H1 (cell line): ENCODE measurements around the gene ARHGAP27. TPM values are rescaled to one million over a fixed set of nuclear protein-coding genes. Genes with fewer than 3 reads are reported as not detected.

ENCODE experiments used
- CTCF ChIA-PET: fragments of 300-600 bp; sonication (Branson Sonifier 250); formaldehyde crosslinking; loops from one replicate; lab custom pipeline; 2021; ENCODE audit not compliant: partially characterized antibody; lab: Charles Lee
- POLR2A ChIA-PET: fragments of 300-600 bp; sonication (Branson Sonifier 250); formaldehyde crosslinking; loops from one replicate; lab custom pipeline; 2021; ENCODE audit warnings: inconsistent platforms; ENCODE audit not compliant: partially characterized antibody; lab: Charles Lee
- DNase-seq, 2 experiments: peaks; one replicate each; pipeline versions ENCODE4 v3.0.0 to v3.0.0-alpha.2; 2010 to 2022; ENCODE audit warnings: low spot score in 2 of 2, low read depth in 1 of 2, mixed read lengths in 1 of 2
- FAIRE-seq: peaks from 2 replicates; lab custom pipeline; 2011; peaks lifted over from hg19 to GRCh38; lab: Jason Lieb, UNC
- H2AFZ ChIP-seq: 2 replicates; pipeline ENCODE4 v1.8.1; 2012; ENCODE audit warnings: low read length, inconsistent platforms
- H2AK5ac ChIP-seq: 2 replicates; pipeline ENCODE4 v1.6.1; 2013; ENCODE audit warnings: low read depth, low read length
- H2BK120ac ChIP-seq: replicated peaks from 2 replicates; pipeline ENCODE3; 2013; ENCODE audit warnings: low read depth, low read length, inconsistent platforms
- H2BK12ac ChIP-seq: 2 replicates; pipeline ENCODE4 v1.6.1; 2013; ENCODE audit warnings: low read depth, low read length
- H2BK15ac ChIP-seq: 2 replicates; pipeline ENCODE4 v1.6.1; 2013; ENCODE audit warnings: low read length
- H2BK20ac ChIP-seq: 2 replicates; pipeline ENCODE4 v1.6.1; 2013; ENCODE audit warnings: low read length
- H2BK5ac ChIP-seq: 2 replicates; pipeline ENCODE4 v1.6.1; 2013; ENCODE audit warnings: low read depth, low read length
- H3K14ac ChIP-seq: 2 replicates; pipeline ENCODE4 v1.6.1; 2013; ENCODE audit warnings: inconsistent platforms; ENCODE audit not compliant: insufficient read length
- H3K18ac ChIP-seq: 2 replicates; pipeline ENCODE4 v1.6.1; 2013; ENCODE audit warnings: low read length; ENCODE audit errors: extremely low read depth
- H3K23ac ChIP-seq: 2 replicates; pipeline ENCODE4 v1.6.1; 2013; ENCODE audit warnings: inconsistent platforms; ENCODE audit not compliant: insufficient read length
- H3K23me2 ChIP-seq: 2 replicates; pipeline ENCODE4 v1.6.1; 2013; ENCODE audit warnings: low read depth, low read length
- H3K27ac ChIP-seq: 2 replicates; pipeline ENCODE4 v1.6.1; 2011; ENCODE audit warnings: low read depth, low read length, inconsistent platforms
- H3K27me3 ChIP-seq, 4 experiments: replicated peaks in 1 of 4; 1 replicate in 1 of 4; 2 replicates in 3 of 4; pipeline versions ENCODE4 v1.6.1 to v1.8.1; 2011 to 2013; ENCODE audit warnings: low read length in 3 of 4, mild to moderate bottlenecking in 3 of 4, inconsistent platforms in 2 of 4, mixed read lengths in 2 of 4, moderate library complexity in 1 of 4; ENCODE audit not compliant: control insufficient read depth in 3 of 4, insufficient read depth in 3 of 4; ENCODE audit errors: extremely low read depth in 1 of 4
- H3K36me3 ChIP-seq, 4 experiments: 2 replicates each; pipeline versions ENCODE4 v1.6.1 to v1.8.1; 2011 to 2013; ENCODE audit warnings: mild to moderate bottlenecking in 4 of 4, low read length in 3 of 4, moderate library complexity in 2 of 4, control low read depth in 1 of 4, inconsistent platforms in 1 of 4; ENCODE audit not compliant: insufficient read depth in 4 of 4, control insufficient read depth in 2 of 4
- H3K4ac ChIP-seq: replicated peaks from 2 replicates; pipeline ENCODE3; 2013; ENCODE audit warnings: low read length, low read depth, mixed read lengths, inconsistent platforms; ENCODE audit not compliant: insufficient read length
- H3K4me1 ChIP-seq, 4 experiments: replicated peaks in 1 of 4; 1 replicate in 1 of 4; 2 replicates in 3 of 4; pipeline versions ENCODE4 v1.6.1 to v1.8.1; 2011 to 2013; ENCODE audit warnings: low read length in 3 of 4, inconsistent platforms in 2 of 4, mixed read lengths in 1 of 4; ENCODE audit not compliant: insufficient read depth in 4 of 4, control insufficient read depth in 3 of 4
- H3K4me2 ChIP-seq, 2 experiments: 2 replicates each; pipeline versions ENCODE4 v1.6.1 to v1.8.1; 2011 to 2013; ENCODE audit warnings: low read depth in 2 of 2, low read length in 2 of 2, control low read depth in 1 of 2, inconsistent platforms in 1 of 2, mild to moderate bottlenecking in 1 of 2; ENCODE audit not compliant: insufficient read depth in 1 of 2
- H3K4me3 ChIP-seq, 4 experiments: fragments of 200-600, 300-600 bp in 1 of 4; sonication (generic), shearing (Covaris generic), sonication (Bioruptor Twin) in 1 of 4; 2 replicates each; pipeline versions ENCODE4 v1.5.1 to v1.8.1; 2011 to 2016; ENCODE audit warnings: low read length in 4 of 4, low read depth in 3 of 4, control low read depth in 2 of 4, inconsistent platforms in 2 of 4, mild to moderate bottlenecking in 2 of 4, mixed read lengths in 1 of 4, moderate library complexity in 1 of 4; ENCODE audit not compliant: insufficient read depth in 2 of 4; ENCODE audit errors: extremely low read depth in 1 of 4
- H3K56ac ChIP-seq: replicated peaks from 2 replicates; pipeline ENCODE3; 2013; ENCODE audit warnings: low read depth, mild to moderate bottlenecking, mixed read lengths, low read length, inconsistent platforms; ENCODE audit not compliant: insufficient read length
- H3K79me1 ChIP-seq: 2 replicates; pipeline ENCODE4 v1.6.1; 2013; ENCODE audit warnings: low read depth, low read length, control low read depth
- H3K79me2 ChIP-seq, 2 experiments: 2 replicates each; pipeline versions ENCODE4 v1.6.1 to v1.8.1; 2012 to 2013; ENCODE audit warnings: low read length in 2 of 2, mild to moderate bottlenecking in 2 of 2, inconsistent platforms in 1 of 2; ENCODE audit not compliant: insufficient read depth in 2 of 2, control insufficient read depth in 1 of 2
- H3K9ac ChIP-seq, 4 experiments: replicated peaks in 1 of 4; 1 replicate in 1 of 4; 2 replicates in 3 of 4; pipeline versions ENCODE4 v1.6.1 to v1.8.1; 2011 to 2013; ENCODE audit warnings: low read depth in 3 of 4, low read length in 3 of 4, control low read depth in 2 of 4, mild to moderate bottlenecking in 2 of 4, moderate library complexity in 2 of 4, inconsistent platforms in 1 of 4; ENCODE audit errors: extremely low read depth in 1 of 4
- H3K9me3 ChIP-seq, 2 experiments: 2 replicates each; pipeline versions ENCODE4 v1.6.1 to v1.8.1; 2012 to 2013; ENCODE audit warnings: mild to moderate bottlenecking in 2 of 2, moderate library complexity in 2 of 2, control low read depth in 1 of 2, inconsistent platforms in 1 of 2, low read depth in 1 of 2, low read length in 1 of 2, mixed read lengths in 1 of 2; ENCODE audit not compliant: insufficient read depth in 2 of 2
- H4K20me1 ChIP-seq, 2 experiments: replicated peaks in 1 of 2; 2 replicates each; pipeline versions ENCODE3 to v1.8.1; 2011 to 2013; ENCODE audit warnings: inconsistent platforms in 2 of 2, low read length in 2 of 2, mild to moderate bottlenecking in 1 of 2; ENCODE audit not compliant: insufficient read depth in 2 of 2, control insufficient read depth in 1 of 2
- H4K5ac ChIP-seq: 2 replicates; pipeline ENCODE4 v1.6.1; 2013; ENCODE audit warnings: low read length, low read depth, mixed read lengths, inconsistent platforms; ENCODE audit not compliant: insufficient read length
- H4K8ac ChIP-seq: 2 replicates; pipeline ENCODE4 v1.8.0; 2013; ENCODE audit warnings: mild to moderate bottlenecking, moderate library complexity, low read length, inconsistent platforms; ENCODE audit not compliant: insufficient read depth; ENCODE audit errors: extremely low read depth
- H4K91ac ChIP-seq: replicated peaks from 2 replicates; pipeline ENCODE3; 2013; ENCODE audit warnings: low read length, mixed read lengths, inconsistent platforms; ENCODE audit not compliant: insufficient read length
- ASH2L ChIP-seq: fragments of 200-600, 300-600 bp; sonication (generic); IDR thresholded peaks from one replicate; pipeline ENCODE4 v1.7.1; 2017; ENCODE audit warnings: low read length
- EGR1 ChIP-seq: IDR thresholded peaks from 2 replicates; pipeline ENCODE4 v1.6.1; 2011; ENCODE audit warnings: low read depth, low read length, borderline replicate concordance
- HDAC2 ChIP-seq, 2 experiments: fragments of 300-600 bp in 1 of 2; sonication (generic) in 1 of 2; IDR thresholded peaks; 2 replicates each; pipeline ENCODE4 v1.6.1; 2011 to 2012; ENCODE audit warnings: low read depth in 2 of 2, low read length in 2 of 2, mild to moderate bottlenecking in 2 of 2, moderate library complexity in 2 of 2, borderline replicate concordance in 1 of 2, inconsistent platforms in 1 of 2
- JUND ChIP-seq: IDR thresholded peaks from 2 replicates; pipeline ENCODE4 v1.6.1; 2011; ENCODE audit warnings: mild to moderate bottlenecking, improper control_type of control experiment, low read length
- NANOG ChIP-seq: IDR thresholded peaks from 2 replicates; pipeline ENCODE4 v1.6.1; 2011; ENCODE audit warnings: low read length, low read depth, mild to moderate bottlenecking, inconsistent platforms; ENCODE audit not compliant: insufficient read depth, poor library complexity, severe bottlenecking
- RNF2 ChIP-seq: fragments of 200-900, 300-1000 bp; sonication (generic); IDR thresholded peaks from 2 replicates; pipeline ENCODE4 v1.7.1; 2016; ENCODE audit warnings: borderline replicate concordance, low read depth, mild to moderate bottlenecking, antibody characterized with exemption, low read length; ENCODE audit not compliant: poor library complexity, severe bottlenecking; ENCODE audit errors: missing control alignments
- RXRA ChIP-seq: IDR thresholded peaks from 2 replicates; pipeline ENCODE4 v1.6.1; 2011; ENCODE audit warnings: low read depth, mild to moderate bottlenecking, low read length, moderate library complexity; ENCODE audit not compliant: insufficient read depth
- SP2 ChIP-seq: IDR thresholded peaks from 2 replicates; pipeline ENCODE4 v1.6.1; 2012; ENCODE audit warnings: mild to moderate bottlenecking, low read length, inconsistent platforms
- SUZ12 ChIP-seq: fragments of 200-600 bp; sonication (generic); IDR thresholded peaks from 2 replicates; pipeline ENCODE4 v1.6.1; 2012; ENCODE audit warnings: mild to moderate bottlenecking, inconsistent platforms, low read length, moderate library complexity, mixed read lengths
- WGBS, 2 experiments: shearing (Covaris generic) in 1 of 2; methylation state at CpG; one replicate each; pipeline versions ENCODE4 v1.1.6 to v1.1.7; 2013 to 2015; ENCODE audit warnings: low lambda C conversion rate in 2 of 2, mixed read lengths in 2 of 2, inconsistent platforms in 1 of 2, low coverage in 1 of 2, missing lambda C conversion rate in 1 of 2; ENCODE audit not compliant: insufficient replicate concordance in 2 of 2, insufficient coverage in 1 of 2, insufficient read length in 1 of 2; ENCODE audit errors: extremely low coverage in 1 of 2, missing lambda C conversion rate in 1 of 2; 5-methylcytosine and 5-hydroxymethylcytosine counted together
- polyA plus RNA-seq, 7 experiments: library from polyadenylated mRNA; depleted of rRNA in 3 of 7; stranded (reverse) in 5 of 7; unstranded in 2 of 7; fragments of >200 nt in 5 of 7; fragments of 200-250 nt in 2 of 7; gene quantifications; 1 replicate in 5 of 7; 2 replicates in 1 of 7; 4 replicates in 1 of 7; pipeline versions ENCODE4 v1.2.1 to v1.2.3, GENCODE V29; 2011 to 2013; ENCODE audit warnings: missing spikeins in 2 of 7, mixed read lengths in 2 of 7
- total RNA-seq: library from RNA; stranded (reverse); fragmentation: NEBNext Ultra II Directional; extraction: Animal tissue kit (Norgen Biotek cat#: 25700); gene quantifications from 2 replicates; pipeline ENCODE4 v1.2.1, GENCODE V29; 2021
- TF ChIP-seq, protein P1 (sequence below), 3 experiments: IDR thresholded peaks; 1 replicate in 2 of 3; 2 replicates in 1 of 3; pipeline versions ENCODE4 v1.5.1 to v1.6.1; 2011; ENCODE audit warnings: low read length in 3 of 3, mild to moderate bottlenecking in 3 of 3, inconsistent platforms in 2 of 3, low read depth in 1 of 3, moderate library complexity in 1 of 3; ENCODE audit not compliant: insufficient read depth in 1 of 3; ENCODE audit errors: control extremely low read depth in 1 of 3

ARHGAP27 gene
- total and polyA plus RNA-seq, 2 of the 8 experiments (the other 6 are each of a cell fraction or from before 2014, with no cell fraction given): 11.6 to 13.1 TPM

DNA sequence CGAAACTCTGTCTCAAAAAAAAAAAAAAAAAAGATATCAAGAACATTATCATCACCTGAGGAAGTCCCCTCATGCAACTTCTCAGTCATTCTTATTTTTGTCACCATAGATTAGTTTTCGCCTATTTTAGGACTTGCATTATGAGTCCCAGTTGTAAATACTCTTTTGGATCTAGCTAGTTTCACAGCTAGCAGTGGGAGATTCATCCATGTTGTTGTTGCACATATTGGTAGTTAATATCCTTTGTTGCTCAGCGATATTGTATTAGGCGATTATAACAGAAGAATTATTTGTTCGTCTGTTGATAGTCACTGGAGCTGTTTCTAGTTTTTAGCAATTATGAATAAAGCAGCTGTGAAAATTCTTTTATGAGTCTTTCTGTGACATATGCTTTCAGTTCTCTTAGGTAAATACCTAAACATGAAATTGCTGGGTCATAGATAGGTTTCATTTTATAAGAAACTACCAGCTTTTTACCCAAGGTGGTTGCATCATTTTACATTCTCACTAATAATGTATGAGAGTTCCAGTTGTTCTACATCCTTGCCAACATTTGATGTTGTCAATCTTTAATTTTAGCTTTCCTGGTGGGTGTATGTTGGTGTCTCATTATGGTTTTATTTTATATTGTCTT lies 75.2 kb downstream of the ARHGAP27 start:
- H3K4me1 ChIP-seq: no peaks in the 10 kb centered on the region; a peak in 1 of 7 replicates
- 90% methylated on average over 5 of the region's 5 CpGs; no CpG with 5 or more reads in 1 of the 2 experiments for WGBS, 2 experiments
- no peak overlapping the region for H2BK120ac ChIP-seq
- H3K18ac ChIP-seq: no peak overlapping the region
- no peak overlapping the region for H2AK5ac ChIP-seq
- H3K4me2 ChIP-seq: no peak overlapping the region
- no peaks in the 10 kb centered on the region for H3K79me1 ChIP-seq
- no peak for FAIRE-seq
- no peaks in the 10 kb centered on the region for H3K36me3 ChIP-seq
- ChIA-PET POLR2A (no interaction called here), CTCF (interaction anchor here (0.7 to 1.5 kb wide), 3 partner anchors 12 to 122 kb away, joined by 3 to 4 read pairs (median 3); no protein-coding TSS in a partner anchor)
- no peaks in the 10 kb centered on the region; the same call in 1 of the 2 replicates for H3K23me2 ChIP-seq
- H3K27me3 ChIP-seq: no peaks in the 10 kb centered on the region; a peak in 1 of 7 replicates
- no peak overlapping the region for H4K5ac ChIP-seq
- H3K9me3 ChIP-seq: no peaks in the 10 kb centered on the region
- H2BK15ac ChIP-seq: no peak overlapping the region
- H3K56ac ChIP-seq: no peak overlapping the region
- H2AFZ ChIP-seq: no peak overlapping the region
- H3K4ac ChIP-seq: no peak overlapping the region
- H3K14ac ChIP-seq: no peak overlapping the region
- H3K4me3 ChIP-seq: no peak overlapping the region
- no peak overlapping the region for H3K27ac ChIP-seq
- H4K20me1 ChIP-seq: no peaks in the 10 kb centered on the region
- H4K8ac ChIP-seq: no peak overlapping the region
- H3K9ac ChIP-seq: no peak overlapping the region
- H3K79me2 ChIP-seq: no peaks in the 10 kb centered on the region
- H2BK12ac ChIP-seq: no peak overlapping the region
- H3K23ac ChIP-seq: no peak overlapping the region
- no peak overlapping the region for H2BK20ac ChIP-seq
- no peak overlapping the region for H2BK5ac ChIP-seq
- DNase-seq: no peak
- no peak overlapping the region for H4K91ac ChIP-seq
- TF ChIP-seq HDAC2 (IDR thresholded peaks at IDR 0.05; ENCODE audit: borderline replicate concordance in 1 of 2, low read depth in 2 of 2, low read length in 2 of 2) (no peak), RXRA (no peak), RNF2 (no peak), EGR1 (no peak), NANOG (no peak), SP2 (no peak), ASH2L (no peak), SUZ12 (no peak), JUND (no peak)
- TF ChIP-seq, protein P1, sequence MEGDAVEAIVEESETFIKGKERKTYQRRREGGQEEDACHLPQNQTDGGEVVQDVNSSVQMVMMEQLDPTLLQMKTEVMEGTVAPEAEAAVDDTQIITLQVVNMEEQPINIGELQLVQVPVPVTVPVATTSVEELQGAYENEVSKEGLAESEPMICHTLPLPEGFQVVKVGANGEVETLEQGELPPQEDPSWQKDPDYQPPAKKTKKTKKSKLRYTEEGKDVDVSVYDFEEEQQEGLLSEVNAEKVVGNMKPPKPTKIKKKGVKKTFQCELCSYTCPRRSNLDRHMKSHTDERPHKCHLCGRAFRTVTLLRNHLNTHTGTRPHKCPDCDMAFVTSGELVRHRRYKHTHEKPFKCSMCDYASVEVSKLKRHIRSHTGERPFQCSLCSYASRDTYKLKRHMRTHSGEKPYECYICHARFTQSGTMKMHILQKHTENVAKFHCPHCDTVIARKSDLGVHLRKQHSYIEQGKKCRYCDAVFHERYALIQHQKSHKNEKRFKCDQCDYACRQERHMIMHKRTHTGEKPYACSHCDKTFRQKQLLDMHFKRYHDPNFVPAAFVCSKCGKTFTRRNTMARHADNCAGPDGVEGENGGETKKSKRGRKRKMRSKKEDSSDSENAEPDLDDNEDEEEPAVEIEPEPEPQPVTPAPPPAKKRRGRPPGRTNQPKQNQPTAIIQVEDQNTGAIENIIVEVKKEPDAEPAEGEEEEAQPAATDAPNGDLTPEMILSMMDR (IDR thresholded peaks at IDR 0.05; ENCODE audit: control extremely low read depth in 1 of 3, insufficient read depth in 1 of 3, low read depth in 1 of 3, low read length in 3 of 3): no peak
